Naive thymus-derived CD8-positive, alpha-beta T cell (primary cell): Measurements from ENCODE around the gene PCK2. TPM values are rescaled to one million over a fixed set of nuclear protein-coding genes. Genes with fewer than 3 reads are reported as not detected.

Source experiments
- ATAC-seq, 2 donors: fragments of 150-1000 bp; cut with Tn5 transposase in 1 of 2; sonication (Bioruptor Pico), chemical (Tn5 transposase) in 1 of 2; 1 replicate in 1 of 2; 2 replicates in 1 of 2; pipeline ENCODE4 v1.10.0; 2021; ENCODE audit warnings: mild to moderate bottlenecking in 2 of 2, moderate library complexity in 2 of 2
- POLR2A ChIA-PET: fragments of 350-600 bp; sonication (Branson Sonifier 250); formaldehyde crosslinking; loops from one replicate; lab custom pipeline; 2021; ENCODE audit warnings: antibody characterized with exemption; lab: Charles Lee
- DNase-seq, 10 donors: peaks; one replicate each; pipeline versions ENCODE4 v3.0.0 to v3.0.0-alpha.2; 2020 to 2022
- H3K27ac Mint-ChIP-seq, 10 donors: one replicate each; pipeline ENCODE4 v1.8.0; 2020 to 2022; ENCODE audit warnings: mild to moderate bottlenecking in 10 of 10, mixed read lengths in 10 of 10, moderate library complexity in 4 of 10, inconsistent platforms in 1 of 10
- H3K27me3 Mint-ChIP-seq, 5 donors: one replicate each; pipeline ENCODE4 v1.8.0; 2021 to 2022; ENCODE audit warnings: mixed read lengths in 5 of 5
- H3K36me3 Mint-ChIP-seq, 3 donors: one replicate each; pipeline ENCODE4 v1.8.0; 2020 to 2022; ENCODE audit warnings: mixed read lengths in 3 of 3, mild to moderate bottlenecking in 2 of 3, inconsistent platforms in 1 of 3
- H3K4me1 Mint-ChIP-seq, 4 donors: one replicate each; pipeline ENCODE4 v1.8.0; 2021 to 2022; ENCODE audit warnings: mixed read lengths in 4 of 4
- H3K4me3 Mint-ChIP-seq, 10 donors: one replicate each; pipeline ENCODE4 v1.8.0; 2020 to 2022; ENCODE audit warnings: mild to moderate bottlenecking in 10 of 10, mixed read lengths in 10 of 10, moderate library complexity in 6 of 10, inconsistent platforms in 1 of 10
- H3K9me3 Mint-ChIP-seq, 9 donors: one replicate each; pipeline ENCODE4 v1.8.0; 2020 to 2022; ENCODE audit warnings: mixed read lengths in 9 of 9, mild to moderate bottlenecking in 3 of 9, inconsistent platforms in 1 of 9, moderate library complexity in 1 of 9
- polyA plus RNA-seq, 3 donors: library from polyadenylated mRNA; unstranded; fragments of 300-500 nt; fragmentation: Illumina TruSeq; gene quantifications; one replicate each; pipeline ENCODE4 v1.2.3, GENCODE V29; 2021
- total RNA-seq, 8 experiments: library from RNA in 2 of 8; stranded (reverse) in 2 of 8; gene quantifications; one replicate each; pipeline ENCODE4 v1.2.3 and lab custom pipeline; 2021 to 2026

The PCK2 gene
- total and polyA plus RNA-seq, 5 experiments from 2014 or later = 8.6 to 17.4 (median 11.6) TPM

DNA sequence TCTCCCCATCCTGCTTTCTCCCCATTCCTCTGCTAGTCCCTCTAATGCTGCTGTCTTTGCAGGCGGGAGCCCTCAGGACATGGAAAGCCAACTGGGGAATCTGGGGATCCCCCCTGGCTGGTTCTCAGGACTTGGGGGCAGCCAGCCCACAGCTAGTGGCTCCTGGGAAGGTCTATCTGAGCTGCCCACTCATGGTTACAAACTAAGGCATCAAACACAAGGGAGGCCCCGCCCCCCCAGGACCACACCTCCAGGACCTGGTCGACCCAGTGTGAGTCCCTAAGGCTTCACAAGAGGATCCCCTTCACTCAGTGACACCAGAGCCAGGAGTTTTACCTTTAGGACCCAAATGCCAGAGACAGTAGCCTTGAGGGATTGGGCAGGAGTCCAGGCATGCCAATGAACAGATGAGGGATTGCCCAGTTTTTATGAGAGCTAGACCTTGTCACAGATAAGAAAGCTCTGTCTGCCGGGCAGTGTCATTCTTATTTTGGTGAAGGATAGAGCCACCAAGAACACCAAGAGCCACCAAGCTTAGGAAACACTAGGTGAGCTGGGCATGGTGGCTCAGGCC lies 30.8 kb upstream of the PCK2 start:
- DNase-seq (no peak), ATAC-seq (no peak)
- Mint-ChIP-seq H3K36me3 (no peaks in the 10 kb centered on the region), H3K27ac (peak overlapping the region in 1 of 10 donors; percentile 61), H3K4me1 (peaks cover 0 to 4% (median 2%) of the 10 kb centered on the region in 4 donors), H3K27me3 (peaks cover 0 to 9% (median 0%) of the 10 kb centered on the region in 5 donors), H3K9me3 (no peaks in the 10 kb centered on the region), H3K4me3 (no peak overlapping the region)
- POLR2A ChIA-PET = no interaction called here

DNA sequence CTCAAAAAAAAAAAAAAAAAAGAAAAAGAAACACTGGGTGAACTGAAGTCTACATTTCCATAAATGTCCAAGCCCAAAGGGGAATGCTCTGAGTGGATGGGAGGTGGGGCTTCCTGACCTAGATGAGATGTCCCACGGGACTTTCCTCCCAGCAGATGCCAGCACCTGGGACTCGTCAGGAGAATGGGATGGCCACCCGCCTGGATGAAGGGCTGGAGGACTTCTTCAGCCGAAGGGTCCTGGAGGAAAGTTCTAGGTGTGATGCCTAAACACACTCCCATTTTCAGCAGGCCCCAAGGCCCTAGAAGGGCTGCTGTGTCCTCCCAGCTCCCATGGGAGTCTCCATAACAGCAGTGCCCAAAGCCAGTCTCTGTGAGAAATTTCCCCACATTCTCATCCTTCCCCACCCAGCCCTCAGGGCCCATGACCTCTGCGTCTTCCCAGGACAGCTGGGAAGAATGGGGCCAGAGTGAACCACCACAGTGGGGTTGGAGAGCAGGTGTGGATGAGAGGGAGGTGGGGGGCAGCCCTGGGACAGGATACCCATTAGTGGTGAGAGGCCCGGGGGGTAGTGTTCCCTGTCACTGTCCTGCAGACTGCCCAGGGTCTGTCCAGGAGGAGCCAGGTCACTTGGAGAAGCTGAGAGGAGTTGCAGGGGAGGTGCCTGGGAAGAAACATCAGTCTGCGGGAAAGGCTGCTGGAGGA lies 29.9 kb upstream of the PCK2 start:
- POLR2A ChIA-PET = no interaction called here
- Mint-ChIP-seq H3K27ac (no peak overlapping the region), H3K36me3 (no peaks in the 10 kb centered on the region), H3K27me3 (peaks cover 0 to 10% (median 0%) of the 10 kb centered on the region in 5 donors), H3K9me3 (no peaks in the 10 kb centered on the region), H3K4me3 (no peak overlapping the region), H3K4me1 (peaks cover 0 to 3% (median 0%) of the 10 kb centered on the region in 4 donors)
- DNase-seq (no peak), ATAC-seq (no peak)

DNA sequence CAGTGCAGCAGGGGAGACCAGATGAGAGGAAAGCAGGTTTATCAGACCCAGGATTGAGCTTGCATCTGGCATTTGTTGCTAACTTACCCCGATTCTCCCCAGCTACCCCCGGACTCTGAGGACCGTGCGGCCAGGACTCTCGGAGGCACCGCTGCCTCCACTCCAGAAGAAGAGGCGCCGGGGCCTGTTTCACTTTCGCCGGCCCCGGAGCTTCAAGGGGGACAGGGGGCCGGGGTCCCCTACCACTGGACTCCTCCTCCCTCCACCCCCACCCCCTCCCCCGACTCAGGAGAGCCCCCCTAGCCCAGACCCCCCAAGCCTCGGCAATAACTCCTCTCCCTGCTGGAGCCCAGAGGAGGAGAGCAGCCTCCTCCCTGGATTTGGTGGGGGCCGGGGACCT lies 29.3 kb upstream of the PCK2 start:
- Mint-ChIP-seq H3K27me3 (peaks cover 0 to 10% (median 2%) of the 10 kb centered on the region in 5 donors), H3K36me3 (no peaks in the 10 kb centered on the region), H3K4me1 (peaks cover 0 to 3% (median 0%) of the 10 kb centered on the region in 4 donors), H3K27ac (no peak overlapping the region), H3K4me3 (no peak overlapping the region), H3K9me3 (no peaks in the 10 kb centered on the region)
- DNase-seq (no peak), ATAC-seq (no peak)
- POLR2A ChIA-PET = interaction anchor here (4.0 kb wide), 1 partner anchor 16 kb away, joined by 16 read pairs; no protein-coding TSS in a partner anchor

DNA sequence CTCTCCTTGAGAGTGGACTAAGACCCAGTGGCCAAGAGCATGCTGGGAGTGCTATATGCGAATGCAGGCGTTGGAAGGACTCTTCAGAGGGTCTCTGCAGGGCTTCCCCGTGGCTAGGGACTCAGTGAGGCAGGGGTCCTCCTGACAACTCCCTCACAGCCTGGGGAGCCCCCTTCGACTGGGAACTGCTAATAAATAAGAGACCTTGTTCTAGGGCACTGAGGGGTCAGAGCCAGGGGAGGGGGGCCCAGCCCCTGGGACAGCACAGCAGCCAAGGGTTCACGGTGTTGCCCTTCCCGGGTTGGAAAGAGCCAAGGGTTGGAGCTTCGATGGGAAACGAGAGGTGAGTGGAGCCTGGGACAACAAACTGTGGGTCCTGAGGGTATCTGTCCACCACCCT lies 28.7 kb upstream of the PCK2 start:
- Mint-ChIP-seq H3K4me3 (no peak overlapping the region), H3K27ac (no peak overlapping the region), H3K27me3 (peaks cover 0 to 10% (median 2%) of the 10 kb centered on the region in 5 donors), H3K4me1 (peaks cover 0 to 1% (median 0%) of the 10 kb centered on the region in 4 donors), H3K36me3 (no peaks in the 10 kb centered on the region), H3K9me3 (no peaks in the 10 kb centered on the region)
- DNase-seq (no peak), ATAC-seq (no peak)
- POLR2A ChIA-PET = interaction anchor here (4.0 kb wide), 1 partner anchor 16 kb away, joined by 16 read pairs; no protein-coding TSS in a partner anchor

DNA sequence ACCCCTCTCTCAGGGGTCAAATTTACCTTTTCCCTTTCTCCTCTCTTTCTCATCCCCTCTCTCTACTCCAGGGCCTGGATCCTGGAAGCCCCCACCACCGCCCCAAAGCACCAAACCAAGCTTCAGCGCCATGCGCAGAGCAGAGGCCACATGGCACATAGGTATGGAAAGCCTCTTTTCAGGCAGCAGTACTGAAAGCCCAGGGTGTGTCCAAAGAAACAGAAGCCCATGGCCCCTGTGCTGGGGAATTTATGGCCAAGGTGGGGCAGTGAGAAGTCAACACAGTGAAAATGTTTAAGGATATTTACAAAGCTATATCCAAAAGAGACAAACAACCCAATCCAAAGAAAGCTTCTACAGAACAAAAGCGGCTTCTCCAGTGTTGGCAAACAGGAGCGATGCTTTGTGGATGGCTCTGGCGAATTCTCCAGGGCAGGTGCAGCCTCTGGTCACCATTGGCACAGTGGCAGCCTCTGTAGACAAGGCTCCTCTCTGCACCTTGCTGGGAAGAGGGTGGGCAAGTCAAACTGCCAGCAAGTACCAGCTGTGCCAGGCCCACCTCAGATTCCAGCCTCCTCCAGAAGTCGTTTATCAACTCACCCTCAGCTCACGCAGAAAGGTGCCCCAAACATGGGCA lies 27.5 kb upstream of the PCK2 start:
- H3K4me1 Mint-ChIP-seq = peaks cover 0 to 1% (median 0%) of the 10 kb centered on the region in 4 donors
- H3K27ac Mint-ChIP-seq = no peak overlapping the region
- H3K27me3 Mint-ChIP-seq = peaks cover 0 to 10% (median 4%) of the 10 kb centered on the region in 5 donors
- H3K9me3 Mint-ChIP-seq = no peaks in the 10 kb centered on the region
- no peak for ATAC-seq
- no peak overlapping the region for H3K4me3 Mint-ChIP-seq
- H3K36me3 Mint-ChIP-seq = no peaks in the 10 kb centered on the region
- no peak for DNase-seq
- POLR2A ChIA-PET = interaction anchor here (0.8 to 4.0 kb wide), 3 partner anchors 9 to 36 kb away, joined by 3 to 16 read pairs (median 3); no protein-coding TSS in a partner anchor

DNA sequence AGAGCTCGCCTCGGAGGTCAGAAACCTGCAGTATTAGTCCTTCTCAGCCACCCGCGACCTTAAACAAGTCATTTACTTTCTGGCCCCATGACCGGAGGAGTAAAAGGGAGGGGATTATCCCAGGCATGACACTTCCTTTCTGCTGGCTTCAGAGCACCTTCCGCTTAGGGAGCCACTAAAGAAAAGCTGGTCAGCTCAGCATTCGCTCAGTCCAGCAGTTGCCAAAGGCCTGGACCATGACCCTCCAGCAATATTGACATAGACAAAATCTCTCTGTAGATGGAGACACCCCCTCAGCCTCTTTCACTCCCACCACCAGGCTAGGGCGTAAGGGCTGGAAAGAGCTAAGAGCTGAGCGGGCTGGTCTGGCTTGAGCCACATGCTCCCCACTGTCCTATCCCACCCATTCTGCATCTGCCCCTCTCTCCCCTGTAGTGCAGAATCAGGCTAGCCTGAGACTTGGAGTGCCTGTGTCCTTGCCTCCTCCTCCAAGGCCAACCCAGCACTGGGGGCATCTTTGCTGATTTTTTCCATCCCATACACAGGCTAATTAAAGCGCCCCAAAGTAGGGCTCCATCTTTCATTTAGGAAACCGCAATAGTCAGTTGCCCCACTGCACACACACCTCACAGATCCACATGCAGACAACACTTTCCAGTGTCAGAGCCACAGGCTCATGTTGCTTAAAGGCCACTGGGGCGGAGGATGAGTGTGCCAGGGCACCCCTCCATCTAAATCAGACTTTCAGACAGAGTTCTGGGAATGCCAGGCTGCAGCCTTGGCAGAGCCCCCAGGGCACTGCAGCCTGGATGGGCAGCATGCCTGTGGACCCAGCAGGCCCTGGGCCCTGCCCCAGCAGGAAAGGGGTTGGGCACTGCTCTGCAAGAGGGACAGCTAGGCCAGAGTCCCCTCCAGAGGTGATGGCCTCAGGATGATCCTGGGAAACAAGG lies 26.7 kb upstream of the PCK2 start:
- POLR2A ChIA-PET = interaction anchor here (1.4 to 4.0 kb wide), 2 partner anchors 10 to 14 kb away, joined by 3 to 16 read pairs; no protein-coding TSS in a partner anchor
- Mint-ChIP-seq H3K4me3 (no peak overlapping the region), H3K9me3 (no peaks in the 10 kb centered on the region), H3K27ac (peak overlapping the region in 2 of 10 donors; percentile 7 to 37), H3K27me3 (peaks cover 0 to 10% (median 4%) of the 10 kb centered on the region in 5 donors), H3K36me3 (no peaks in the 10 kb centered on the region), H3K4me1 (peaks cover 0 to 1% (median 0%) of the 10 kb centered on the region in 4 donors)
- ATAC-seq = no peak
- no peak for DNase-seq

DNA sequence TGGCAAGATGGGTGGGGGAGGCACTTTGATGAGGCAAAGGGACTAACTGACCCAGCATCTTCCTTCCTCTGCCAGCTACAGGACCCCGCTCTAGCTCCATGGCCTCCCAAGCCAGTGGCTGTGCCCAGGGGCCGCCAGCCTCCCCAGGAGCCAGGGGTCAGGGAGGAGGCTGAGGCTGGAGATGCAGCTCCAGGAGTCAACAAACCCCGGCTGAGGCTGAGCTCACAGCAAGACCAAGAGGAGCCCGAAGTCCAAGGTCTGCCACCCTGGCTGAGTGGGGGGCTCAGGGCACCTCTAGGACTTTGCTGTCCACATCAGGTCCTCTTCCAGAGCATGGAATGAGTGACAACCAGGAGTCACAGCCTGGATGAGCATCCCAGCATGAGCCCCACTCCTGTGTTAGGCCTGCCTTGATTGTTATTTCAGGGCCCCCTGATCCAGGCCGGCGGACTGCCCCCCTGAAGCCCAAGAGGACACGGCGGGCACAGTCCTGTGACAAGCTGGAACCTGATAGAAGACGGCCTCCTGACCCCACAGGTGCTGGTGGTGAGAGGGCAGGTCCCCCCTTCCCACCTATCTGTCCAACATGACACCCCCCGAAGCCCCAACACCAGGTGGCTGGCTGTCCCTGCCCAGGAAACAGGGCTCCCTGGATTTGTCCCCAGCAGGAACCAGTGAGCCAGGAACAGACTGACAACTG lies 25.2 kb upstream of the PCK2 start:
- no peak for ATAC-seq
- no peak overlapping the region for H3K27ac Mint-ChIP-seq
- no peaks in the 10 kb centered on the region for H3K36me3 Mint-ChIP-seq

DNA sequence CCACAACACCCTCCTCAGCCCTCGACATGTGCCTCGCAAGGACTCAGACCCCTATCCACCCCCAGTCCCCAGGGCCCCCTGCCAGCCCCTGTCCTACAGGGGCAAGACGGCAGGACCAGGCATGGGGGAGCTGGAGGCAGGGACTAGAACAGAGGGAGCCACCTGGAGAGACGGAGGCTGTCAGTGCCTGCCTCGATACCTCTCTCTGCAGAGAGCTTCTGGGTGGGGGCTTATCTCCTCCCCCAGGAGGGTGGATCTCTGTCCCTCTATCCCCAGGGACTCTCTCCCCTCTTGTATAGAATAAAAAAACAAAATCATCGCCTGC lies 24.7 kb upstream of the PCK2 start:
- no peaks in the 10 kb centered on the region for H3K4me1 Mint-ChIP-seq
- no peaks in the 10 kb centered on the region for H3K9me3 Mint-ChIP-seq
- no peak overlapping the region for H3K27ac Mint-ChIP-seq
- DNase-seq (no peak), ATAC-seq (no peak)
- H3K36me3 Mint-ChIP-seq = no peaks in the 10 kb centered on the region
- H3K4me3 Mint-ChIP-seq = no peak overlapping the region
- POLR2A ChIA-PET = interaction anchor here (0.6 kb wide), 1 partner anchor 29 kb away, joined by 3 read pairs; no protein-coding TSS in a partner anchor
- H3K27me3 Mint-ChIP-seq = peaks cover 0 to 10% (median 4%) of the 10 kb centered on the region in 5 donors

More for the DNA sequence above, 25.2 kb upstream of the PCK2 start:
- POLR2A ChIA-PET = interaction anchor here (4.0 kb wide), 1 partner anchor 12 kb away, joined by 16 read pairs; no protein-coding TSS in a partner anchor
- Mint-ChIP-seq H3K4me3 (no peak overlapping the region), H3K9me3 (no peaks in the 10 kb centered on the region), H3K4me1 (no peaks in the 10 kb centered on the region), H3K27me3 (peaks cover 0 to 10% (median 4%) of the 10 kb centered on the region in 5 donors)
- no peak for DNase-seq

DNA sequence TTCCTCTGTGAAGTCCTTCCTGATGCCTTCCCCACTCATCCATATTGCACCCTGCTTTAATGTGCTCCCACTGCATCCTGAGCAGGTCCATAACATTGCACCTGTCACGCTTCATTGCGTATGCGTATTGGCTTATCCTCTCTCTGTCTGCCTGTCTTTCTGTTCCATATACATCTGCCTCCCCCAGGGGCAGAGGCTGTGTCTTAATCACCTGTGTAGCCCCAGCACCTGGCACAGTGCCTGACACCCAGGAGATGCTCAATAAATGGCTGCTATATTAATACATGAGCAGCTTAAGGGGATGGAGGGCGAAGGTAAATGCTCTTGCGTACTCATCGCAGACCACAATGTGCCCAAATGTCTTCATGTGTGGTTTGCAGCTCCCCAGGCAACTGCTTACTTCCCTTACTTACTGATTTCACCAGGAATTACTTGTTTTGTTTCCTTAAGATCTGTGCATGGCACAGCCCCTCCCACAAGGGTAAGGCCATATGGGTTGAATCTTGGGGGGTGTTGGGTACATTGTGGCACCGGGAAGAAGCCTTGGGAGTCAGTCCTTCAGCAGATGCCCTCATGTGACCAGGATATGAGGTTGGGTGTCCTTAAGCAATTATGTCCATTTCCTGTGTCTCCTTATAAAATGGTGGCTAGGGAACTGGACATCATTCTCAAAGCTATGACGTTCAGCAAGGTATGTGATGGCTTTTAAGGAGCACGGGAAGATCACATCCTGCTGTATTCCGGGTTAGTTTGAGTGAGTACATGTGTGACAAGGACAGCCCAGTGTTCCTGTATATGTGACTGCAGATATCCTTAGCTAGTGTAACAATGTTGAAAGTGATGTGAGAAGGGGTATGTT lies 23.6 kb upstream of the PCK2 start:
- H3K4me1 Mint-ChIP-seq = peaks cover 0 to 5% (median 2%) of the 10 kb centered on the region in 4 donors
- no peaks in the 10 kb centered on the region for H3K36me3 Mint-ChIP-seq
- no peaks in the 10 kb centered on the region for H3K9me3 Mint-ChIP-seq
- no peak overlapping the region for H3K4me3 Mint-ChIP-seq
- H3K27ac Mint-ChIP-seq = peak overlapping the region in 2 of 10 donors; percentile 24 to 48
- H3K27me3 Mint-ChIP-seq = peaks cover 0 to 10% (median 4%) of the 10 kb centered on the region in 5 donors
- POLR2A ChIA-PET = interaction anchor here (0.6 kb wide), 2 partner anchors 27 to 92 kb away, joined by 3 to 4 read pairs; no protein-coding TSS in a partner anchor
- ATAC-seq (no peak), DNase-seq (no peak)

DNA sequence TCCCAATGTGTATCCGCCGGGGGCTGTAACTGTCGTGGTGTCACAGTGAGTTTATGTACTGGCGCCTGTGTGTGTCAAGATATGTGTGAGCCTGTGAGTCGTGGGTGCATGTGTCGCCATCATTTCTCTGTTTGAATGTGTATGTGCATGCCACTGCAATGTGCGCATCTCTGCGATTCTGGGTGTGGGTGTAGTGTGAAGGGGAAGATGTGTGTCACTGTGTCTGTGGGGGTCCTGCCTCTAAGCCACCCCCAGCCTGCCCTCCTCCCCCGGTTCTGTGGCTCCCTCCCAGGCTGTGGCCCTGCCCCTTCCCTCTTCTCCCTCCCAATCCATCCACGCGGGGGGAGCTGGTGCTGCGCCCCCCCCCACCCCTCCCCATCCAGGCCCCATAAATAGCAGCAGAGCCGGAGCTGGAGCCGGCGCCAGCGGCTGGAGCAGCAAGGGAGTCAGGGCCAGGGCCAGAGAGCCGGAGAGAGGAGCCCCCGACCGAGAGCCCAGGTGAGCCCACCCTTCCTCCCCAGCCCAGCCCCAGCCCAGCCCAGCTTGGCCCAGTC lies 22.9 kb upstream of the PCK2 start, which contains the start of gene CPNE6:
TSS of gene CPNE6 (plus strand) at position 419 of the 554 bp plus-strand sequence. CDS start 1,375 bp downstream, outside the sequence.
- H3K27ac Mint-ChIP-seq = peak within 1 kb of the TSS in 3 of 10 donors; percentile 9 to 48 (median 24)
- peaks cover 0 to 6% (median 2%) of the 10 kb centered on the region in 4 donors for H3K4me1 Mint-ChIP-seq
- no peak for DNase-seq
- ATAC-seq = no peak
- no peaks in the 10 kb centered on the region for H3K9me3 Mint-ChIP-seq
- no peaks in the 10 kb centered on the region for H3K36me3 Mint-ChIP-seq
- peaks cover 0 to 10% (median 4%) of the 10 kb centered on the region in 5 donors for H3K27me3 Mint-ChIP-seq
- no peak within 1 kb of the TSS for H3K4me3 Mint-ChIP-seq
- POLR2A ChIA-PET = interaction anchor here (0.6 kb wide), 1 partner anchor 91 kb away, joined by 4 read pairs; no protein-coding TSS in a partner anchor
